HG02970 (cell line): ENCODE measurements around the gene SRGN.
"Not testable (repeated sequence)": the region's sequence is repeated elsewhere in the genome, so short reads cannot be mapped to it uniquely, and the experiment has no call there.

Experiments
- ATAC-seq: cut with Tn5 transposase; IDR thresholded peaks from one replicate; pipeline ENCODE4 v1.9.1; 2021; ENCODE audit warnings: mild to moderate bottlenecking, moderate library complexity, moderate number of reproducible peaks; ENCODE audit not compliant: unreplicated experiment, low FRiP score

The SRGN gene

DNA sequence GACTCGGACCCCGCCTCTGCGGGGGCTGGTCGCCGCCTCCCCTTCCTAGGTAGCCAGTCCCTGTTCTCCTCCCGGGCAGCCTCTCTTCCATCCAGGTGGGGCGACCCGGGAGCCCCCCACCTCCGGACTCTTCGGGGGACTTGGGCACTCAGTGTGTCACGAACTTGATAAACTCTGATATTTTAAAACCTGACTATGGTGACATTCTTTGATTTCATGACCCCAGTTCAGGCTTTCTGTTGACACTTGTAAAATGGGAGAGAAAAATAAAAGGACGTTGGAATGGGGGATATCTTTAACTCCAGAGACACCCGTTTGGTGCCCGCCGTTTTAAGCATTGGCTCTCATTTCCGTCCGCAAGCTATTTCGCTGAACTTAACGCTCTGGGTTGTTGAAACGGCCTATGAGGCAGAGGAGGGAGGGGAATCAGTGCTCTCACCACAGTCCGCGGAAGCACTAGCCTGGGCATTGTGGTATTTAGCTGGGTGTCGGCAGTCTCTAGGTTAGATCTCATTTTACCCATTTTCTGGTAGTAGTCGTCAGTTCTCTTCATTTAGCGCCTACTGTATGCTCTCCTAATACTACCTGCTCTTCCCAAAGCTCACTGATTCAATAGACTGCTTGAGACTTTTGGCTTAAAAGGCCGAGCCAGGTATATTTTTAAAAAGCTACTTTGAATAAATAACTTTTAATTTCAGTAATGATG is 36.8 kb downstream of the SRGN start:
- peak; percentile 24 for ATAC-seq

DNA sequence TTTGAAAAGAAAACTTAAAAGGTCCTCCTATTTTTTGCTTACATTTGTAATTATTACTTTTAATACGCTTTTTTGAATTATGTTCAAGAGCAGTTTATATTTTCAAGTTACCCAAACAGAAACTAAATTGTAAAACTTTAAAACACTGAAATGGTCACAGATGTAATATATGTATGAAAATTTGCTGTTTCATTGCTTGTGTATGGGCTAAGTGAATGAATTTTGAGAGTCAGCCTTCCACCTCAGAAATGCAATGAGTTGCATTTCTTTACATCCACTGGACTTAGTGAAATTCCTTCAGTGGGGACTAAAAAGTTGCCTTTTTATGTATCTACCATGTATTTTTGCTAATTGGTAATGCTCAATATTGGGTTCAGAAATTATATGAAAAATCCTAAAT is 37.7 kb downstream of the SRGN start:
- ATAC-seq: no peak

DNA sequence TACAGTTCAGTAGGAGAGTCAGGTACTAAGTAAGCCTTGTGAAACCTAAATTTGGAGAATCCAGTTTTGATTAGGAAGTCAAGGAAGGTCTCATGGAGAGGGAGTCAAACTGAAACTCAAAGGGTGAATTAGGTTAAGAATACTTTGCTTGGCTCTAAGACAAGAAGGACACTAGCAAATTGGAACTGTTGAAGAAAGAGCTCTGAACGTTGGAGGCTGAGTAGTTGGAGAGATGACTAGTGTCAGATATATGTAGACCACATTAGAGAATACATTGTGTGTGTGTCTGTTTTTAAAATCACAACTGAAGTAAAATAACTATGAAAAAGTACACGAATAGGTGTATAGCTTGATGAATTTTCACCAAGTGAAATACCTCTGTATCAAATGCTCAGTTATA is 42.3 kb downstream of the SRGN start:
- ATAC-seq: no peak

DNA sequence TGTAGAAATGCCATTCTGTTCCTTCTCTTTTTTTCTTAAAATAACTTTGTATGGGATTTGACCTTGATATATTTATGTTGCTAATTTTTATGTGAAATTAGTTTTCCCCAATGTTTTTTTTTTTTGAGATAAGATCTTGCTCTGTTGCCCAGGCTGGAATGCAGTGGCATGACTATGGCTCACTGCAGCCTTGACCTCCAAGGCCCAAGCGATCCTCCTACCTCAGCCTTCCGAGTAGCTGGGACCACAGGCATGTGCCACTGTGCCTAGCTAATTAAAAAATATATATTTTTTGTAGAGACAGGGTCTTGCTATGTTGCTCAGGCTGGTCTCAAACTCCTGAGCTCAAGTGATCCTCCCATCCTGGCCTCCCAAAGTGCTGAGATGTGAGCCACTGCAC is 52.1 kb downstream of the SRGN start:
- ATAC-seq: no peak

DNA sequence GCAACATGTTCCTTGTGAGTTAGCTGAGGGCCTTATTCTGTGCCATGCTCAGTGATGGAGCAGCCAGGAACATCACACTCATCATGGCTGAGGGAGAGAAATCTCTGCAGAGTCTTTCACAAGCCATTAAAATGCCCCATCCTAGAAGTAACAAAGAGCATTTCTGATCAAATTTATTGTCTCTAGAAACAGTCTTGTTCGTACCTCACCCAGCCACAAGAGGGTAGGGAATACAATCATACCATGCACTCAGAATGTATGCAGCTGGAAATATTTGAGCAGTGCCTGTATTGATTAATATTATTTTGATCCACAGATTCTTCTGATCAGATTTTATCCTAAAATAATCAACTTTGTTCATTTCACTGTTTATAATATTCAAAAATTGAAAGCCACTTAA is 53.4 kb downstream of the SRGN start:
- ATAC-seq: no peak

DNA sequence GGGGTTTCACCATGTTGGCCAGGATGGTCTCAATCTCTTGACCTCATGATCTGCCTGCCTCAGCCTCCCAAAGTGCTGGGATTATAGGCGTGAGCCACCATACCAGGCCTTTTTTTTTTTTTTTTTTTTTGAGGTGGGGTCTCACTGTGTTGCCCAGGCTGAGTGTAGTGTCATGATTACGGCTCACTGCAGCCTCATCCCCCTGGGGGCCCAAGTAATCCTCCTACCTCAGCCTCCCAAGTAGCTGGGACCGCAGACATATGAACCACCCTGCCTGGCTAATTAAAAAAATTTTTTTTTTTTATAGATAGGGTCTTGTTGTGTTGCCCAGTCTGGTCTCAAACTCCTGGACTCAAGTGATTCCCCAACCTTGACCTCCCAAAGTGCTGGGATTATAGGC is 54.2 kb downstream of the SRGN start:
- not testable (repeated sequence) for ATAC-seq

DNA sequence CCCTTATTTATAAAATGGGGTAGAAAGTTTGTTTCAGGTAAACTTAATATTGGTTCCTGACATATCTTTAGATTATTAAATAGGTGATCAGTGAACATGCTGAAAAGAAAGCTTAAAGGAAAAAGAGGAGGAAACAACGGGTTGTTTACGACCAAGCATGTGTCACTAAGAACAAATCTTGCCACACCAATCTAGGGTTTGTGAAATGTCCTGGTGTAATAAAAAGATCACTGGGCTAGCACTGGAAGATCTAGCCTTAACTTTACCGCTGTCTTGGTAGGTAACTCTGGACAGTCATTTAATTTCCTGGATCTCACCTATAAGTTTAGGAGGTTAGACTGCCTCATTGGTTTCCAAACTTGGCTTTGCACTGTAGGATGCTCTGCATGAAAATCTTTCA is 55.1 kb downstream of the SRGN start:
- ATAC-seq: no peak

DNA sequence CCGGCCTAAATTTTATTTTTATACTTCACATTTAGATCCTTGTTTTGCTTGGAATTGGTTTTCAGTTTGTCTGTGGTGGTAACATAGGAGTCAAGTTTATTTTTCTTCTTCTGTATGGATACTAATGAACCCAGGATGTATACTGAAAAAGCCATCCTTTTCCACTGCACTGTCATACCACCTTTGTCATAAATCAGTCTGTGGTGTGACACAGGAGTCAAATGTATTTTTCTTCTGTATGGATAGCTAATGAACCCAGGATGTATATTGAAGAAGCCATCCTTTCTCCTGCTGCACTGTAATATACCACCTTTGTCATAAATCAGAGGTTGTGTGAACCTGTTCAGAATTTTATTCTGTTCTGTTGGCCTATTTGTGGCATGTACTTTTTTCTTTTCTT is 57.4 kb downstream of the SRGN start:
- no peak for ATAC-seq

DNA sequence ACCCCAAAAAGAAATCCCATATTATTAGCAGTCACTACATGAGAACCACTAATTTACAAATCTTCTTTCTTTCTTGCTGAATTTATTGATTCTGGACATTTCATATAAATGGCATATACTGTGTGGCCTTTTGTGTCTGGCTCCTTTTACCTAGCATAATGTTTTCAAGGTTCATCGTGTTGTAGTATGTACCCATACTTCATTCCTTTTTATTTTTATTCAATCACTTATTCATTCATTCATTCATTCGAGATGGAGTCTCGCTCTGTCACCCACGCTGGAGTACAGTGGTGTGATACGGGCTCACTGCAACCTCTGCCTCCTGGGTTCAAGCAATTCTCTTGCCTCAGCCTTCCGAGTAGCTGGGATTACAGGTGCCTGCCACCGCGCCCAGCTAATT is 58.0 kb downstream of the SRGN start:
- no peak for ATAC-seq

DNA sequence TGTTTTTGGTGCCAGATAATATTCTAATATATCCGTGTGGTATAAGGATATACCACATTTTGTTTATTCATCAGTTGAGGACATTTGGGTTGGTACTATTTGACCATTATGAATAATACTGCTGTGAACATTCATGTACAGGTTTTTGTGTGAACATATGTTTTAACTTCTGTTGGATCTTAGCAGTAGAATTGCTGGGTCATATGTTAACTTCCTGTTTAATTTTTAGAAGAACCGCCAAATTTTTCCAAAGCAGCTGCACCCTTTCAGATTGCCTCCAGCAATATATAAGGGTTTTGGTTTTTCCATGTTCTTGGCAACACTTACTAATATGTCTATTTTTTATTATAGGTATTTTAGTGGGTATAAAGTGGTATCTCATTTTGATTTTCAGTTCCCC is 58.9 kb downstream of the SRGN start:
- ATAC-seq: no peak

DNA sequence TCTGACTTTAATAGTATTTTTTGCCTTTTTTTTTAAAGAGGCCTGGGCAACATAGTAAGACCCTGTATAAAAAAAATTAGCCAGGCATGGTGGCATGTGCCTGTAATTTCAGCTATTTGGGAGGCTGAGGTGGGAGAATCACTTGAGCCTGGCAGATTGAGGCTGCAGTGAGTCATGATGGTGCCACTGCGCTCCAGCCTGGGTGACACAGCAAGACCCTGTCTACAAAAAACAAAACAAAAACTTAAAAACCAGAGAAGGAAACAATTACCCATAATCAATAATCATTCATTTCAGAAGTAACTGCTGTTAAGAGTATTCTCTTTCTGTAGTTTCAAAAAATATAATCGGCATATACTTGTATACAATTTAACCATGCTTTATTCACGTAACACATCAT is 64.1 kb downstream of the SRGN start:
- no peak for ATAC-seq

DNA sequence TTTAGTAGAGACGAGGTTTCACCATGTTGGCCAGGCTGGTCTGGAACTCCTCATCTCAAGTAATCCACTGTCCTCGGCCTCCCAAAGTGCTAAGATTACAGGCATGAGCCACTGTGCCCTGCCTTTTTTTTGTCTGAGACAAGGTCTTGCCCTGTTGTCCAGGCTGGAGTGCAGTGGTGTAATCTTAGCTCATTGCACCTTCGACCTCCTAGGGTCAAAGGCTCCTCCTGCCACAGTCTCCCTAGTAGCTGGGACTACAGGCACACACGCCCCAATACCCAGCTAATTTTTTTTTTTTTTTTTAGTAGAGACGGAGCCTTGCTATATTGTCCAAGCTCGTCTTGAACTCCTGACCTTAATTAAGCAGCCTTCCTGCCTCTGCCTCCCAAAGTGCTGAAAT is 65.3 kb downstream of the SRGN start:
- no peak for ATAC-seq
